Lung (tissue), 12 donors: ENCODE measurements around the gene CELF2. TPM values are rescaled to one million over a fixed set of nuclear protein-coding genes. Genes with fewer than 3 reads are reported as not detected.

ENCODE experiments used
- ATAC-seq: fragments of 200-7000 bp; cut with Tn5 transposase; one replicate; pipeline ENCODE4 v1.9.1; 2020; ENCODE audit warnings: moderate number of reproducible peaks; ENCODE audit not compliant: insufficient read depth, low FRiP score
- DNase-seq, 3 donors: peaks; one replicate each; pipeline ENCODE4 v3.0.0-alpha.2; 2013 to 2017
- H3K27ac ChIP-seq, 2 donors: one replicate each; pipeline ENCODE4 v1.5.1; 2013; ENCODE audit warnings: mild to moderate bottlenecking in 2 of 2, moderate library complexity in 2 of 2, control low read depth in 1 of 2, inconsistent platforms in 1 of 2, low read depth in 1 of 2, low read length in 1 of 2
- H3K27me3 ChIP-seq, 3 donors: one replicate each; pipeline ENCODE4 v1.5.1; 2013; ENCODE audit warnings: low read length in 2 of 3; ENCODE audit not compliant: control insufficient read depth in 3 of 3, insufficient read depth in 3 of 3
- H3K36me3 ChIP-seq, 4 donors: one replicate each; pipeline ENCODE4 v1.5.1; 2013; ENCODE audit warnings: low read length in 4 of 4, mild to moderate bottlenecking in 1 of 4, moderate library complexity in 1 of 4; ENCODE audit not compliant: control insufficient read depth in 4 of 4, insufficient read depth in 4 of 4
- H3K4me1 ChIP-seq, 5 donors: one replicate each; pipeline ENCODE4 v1.5.1; 2013; ENCODE audit warnings: low read length in 5 of 5, mild to moderate bottlenecking in 2 of 5, moderate library complexity in 1 of 5; ENCODE audit not compliant: control insufficient read depth in 5 of 5, insufficient read depth in 5 of 5
- H3K4me3 ChIP-seq: one replicate; pipeline ENCODE4 v1.5.1; 2013; ENCODE audit warnings: mild to moderate bottlenecking, control low read depth, moderate library complexity
- H3K9ac ChIP-seq, 2 donors: one replicate each; pipeline ENCODE4 v1.5.1; 2013; ENCODE audit warnings: low read length in 2 of 2, control low read depth in 1 of 2; ENCODE audit not compliant: insufficient read depth in 1 of 2
- H3K9me3 ChIP-seq, 4 donors: one replicate each; pipeline ENCODE4 v1.5.1; 2013; ENCODE audit warnings: low read length in 3 of 4, mild to moderate bottlenecking in 1 of 4, moderate library complexity in 1 of 4; ENCODE audit not compliant: control insufficient read depth in 4 of 4, insufficient read depth in 3 of 4
- CTCF ChIP-seq: IDR thresholded peaks from 2 replicates; pipeline ENCODE4 v1.5.1; 2012; ENCODE audit warnings: mild to moderate bottlenecking; ENCODE audit errors: control extremely low read depth, extremely low read depth
- WGBS, 2 donors: extraction: QIAGEN DNeasy Blood & Tissue Kit; methylation state at CpG; one replicate each; pipeline ENCODE4 v1.1.7; 2013; 5-methylcytosine and 5-hydroxymethylcytosine counted together
- polyA plus RNA-seq, 2 donors: library from polyadenylated mRNA; stranded (reverse); fragments of 200-250 nt; gene quantifications; one replicate each; pipeline ENCODE4 v1.2.1, GENCODE V29; 2013
- total RNA-seq, 2 donors: library from RNA; depleted of rRNA in 1 of 2; stranded (reverse); fragments of >200 nt in 1 of 2; gene quantifications; one replicate each; pipeline ENCODE4 v1.2.1, GENCODE V29; 2014 to 2021
- donor health status: control.
- donor health status: control.
- donor health status: Bipolar disorder and iron deficiency.
- donor health status: healthy.
- donor health status: DM: yes; HTN: yes; CAD: no.

CELF2 gene
- total and polyA plus RNA-seq, 4 donors, result 13.6 to 115 (median 63.7) TPM

GRCh38 chr10:11162828-11163599 is 145.3 kb downstream of the CELF2 start:
- no peak overlapping the region for H3K4me3 ChIP-seq
- peak; percentile 49 for ATAC-seq

GRCh38 chr10:11163780-11164550 is 146.3 kb downstream of the CELF2 start:
- peaks cover 0 to 34% (median 19%) of the 10 kb centered on the region in 5 donors for H3K4me1 ChIP-seq
- no peak for ATAC-seq
- peak overlapping the region in 1 of 2 donors; percentile 68 for H3K9ac ChIP-seq
- H3K27me3 ChIP-seq, result no peaks in the 10 kb centered on the region
- 24 to 48% methylated on average over 11 of the region's 11 CpGs for WGBS, 2 donors
- peak in 2 of 3 donors; percentile 68 to 79 for DNase-seq
- peaks cover 0 to 3% (median 1%) of the 10 kb centered on the region in 4 donors for H3K9me3 ChIP-seq
- TF ChIP-seq CTCF, result no peak
- peak overlapping the region; percentile 7 to 75 for H3K27ac ChIP-seq
- H3K36me3 ChIP-seq, result peaks cover 0 to 9% (median 0%) of the 10 kb centered on the region in 4 donors
- H3K4me3 ChIP-seq, result no peak overlapping the region

More at GRCh38 chr10:11162828-11163599, 145.3 kb downstream of the CELF2 start:
- H3K27ac ChIP-seq, result peak overlapping the region; percentile 41 to 84
- H3K36me3 ChIP-seq, result peaks cover 0 to 9% (median 0%) of the 10 kb centered on the region in 4 donors
- peak; percentile 30 to 53 (median 52) for DNase-seq
- TF ChIP-seq CTCF, result no peak
- peaks cover 0 to 34% (median 19%) of the 10 kb centered on the region in 5 donors for H3K4me1 ChIP-seq
- H3K9me3 ChIP-seq, result peaks cover 0 to 3% (median 1%) of the 10 kb centered on the region in 4 donors
- H3K9ac ChIP-seq, result peak overlapping the region in 1 of 2 donors; percentile 68
- 33 to 53% methylated on average over 10 of the region's 10 CpGs for WGBS, 2 donors
- no peaks in the 10 kb centered on the region for H3K27me3 ChIP-seq

DNA sequence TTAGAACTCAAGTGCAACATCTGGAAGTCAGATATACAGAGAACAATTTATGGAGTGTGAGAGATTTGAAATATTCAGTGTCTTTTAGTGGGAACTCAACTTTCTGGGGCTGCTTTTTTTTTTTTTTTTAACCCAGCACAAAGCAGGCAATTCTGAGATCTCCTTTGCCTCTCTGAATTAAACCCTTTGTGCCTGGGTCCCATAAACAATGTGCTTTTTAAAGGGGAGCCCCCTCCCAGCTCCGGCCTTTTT is 146.8 kb downstream of the CELF2 start:
- ATAC-seq (no peak), DNase-seq (peak in 1 of 3 donors; percentile 85)
- TF ChIP-seq CTCF, result no peak
- H3K9me3 ChIP-seq, result peaks cover 0 to 3% (median 1%) of the 10 kb centered on the region in 4 donors
- H3K36me3 ChIP-seq, result peaks cover 0 to 9% (median 0%) of the 10 kb centered on the region in 4 donors
- H3K27ac ChIP-seq, result peak overlapping the region; percentile 47 to 75
- H3K4me3 ChIP-seq, result no peak overlapping the region
- WGBS, 2 donors, result 0 to 33% methylated on average over 1 of the region's 1 CpG
- H3K9ac ChIP-seq, result peak overlapping the region in 1 of 2 donors; percentile 68
- peaks cover 0 to 34% (median 19%) of the 10 kb centered on the region in 5 donors for H3K4me1 ChIP-seq
- H3K27me3 ChIP-seq, result no peaks in the 10 kb centered on the region
